Stimulated activated effector memory CD8-positive, alpha-beta T cell treated with anti-CD3 and anti-CD28 coated beads, Interleukin-12 subunit alpha, Interleukin-12 subunit beta, amount 100 ng/mL, for 72 hours (primary cell): ENCODE data around the gene CDYL.
A peak's percentile ranks its signal among the peaks of the same experiment; 100 is the strongest.

Experiments
- ATAC-seq: fragments of 150-1000 bp; cut with Tn5 transposase; 2 replicates; pipeline ENCODE4 v1.10.0; 2021
- DNase-seq, 2 donors: peaks; one replicate each; pipeline ENCODE4 v3.0.0; 2021 to 2022; ENCODE audit warnings: low spot score in 2 of 2
- H3K27ac Mint-ChIP-seq: one replicate; pipeline ENCODE4 v1.8.0; 2022; ENCODE audit warnings: mild to moderate bottlenecking, mixed read lengths
- H3K36me3 Mint-ChIP-seq: one replicate; pipeline ENCODE4 v1.8.0; 2022; ENCODE audit warnings: mild to moderate bottlenecking, mixed read lengths
- H3K4me1 Mint-ChIP-seq: one replicate; pipeline ENCODE4 v1.8.0; 2022; ENCODE audit warnings: mixed read lengths
- H3K4me3 Mint-ChIP-seq: one replicate; pipeline ENCODE4 v1.8.0; 2022; ENCODE audit warnings: mild to moderate bottlenecking, mixed read lengths
- H3K9me3 Mint-ChIP-seq: one replicate; pipeline ENCODE4 v1.8.0; 2022; ENCODE audit warnings: mixed read lengths

The CDYL gene, protein sequence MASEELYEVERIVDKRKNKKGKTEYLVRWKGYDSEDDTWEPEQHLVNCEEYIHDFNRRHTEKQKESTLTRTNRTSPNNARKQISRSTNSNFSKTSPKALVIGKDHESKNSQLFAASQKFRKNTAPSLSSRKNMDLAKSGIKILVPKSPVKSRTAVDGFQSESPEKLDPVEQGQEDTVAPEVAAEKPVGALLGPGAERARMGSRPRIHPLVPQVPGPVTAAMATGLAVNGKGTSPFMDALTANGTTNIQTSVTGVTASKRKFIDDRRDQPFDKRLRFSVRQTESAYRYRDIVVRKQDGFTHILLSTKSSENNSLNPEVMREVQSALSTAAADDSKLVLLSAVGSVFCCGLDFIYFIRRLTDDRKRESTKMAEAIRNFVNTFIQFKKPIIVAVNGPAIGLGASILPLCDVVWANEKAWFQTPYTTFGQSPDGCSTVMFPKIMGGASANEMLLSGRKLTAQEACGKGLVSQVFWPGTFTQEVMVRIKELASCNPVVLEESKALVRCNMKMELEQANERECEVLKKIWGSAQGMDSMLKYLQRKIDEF

DNA sequence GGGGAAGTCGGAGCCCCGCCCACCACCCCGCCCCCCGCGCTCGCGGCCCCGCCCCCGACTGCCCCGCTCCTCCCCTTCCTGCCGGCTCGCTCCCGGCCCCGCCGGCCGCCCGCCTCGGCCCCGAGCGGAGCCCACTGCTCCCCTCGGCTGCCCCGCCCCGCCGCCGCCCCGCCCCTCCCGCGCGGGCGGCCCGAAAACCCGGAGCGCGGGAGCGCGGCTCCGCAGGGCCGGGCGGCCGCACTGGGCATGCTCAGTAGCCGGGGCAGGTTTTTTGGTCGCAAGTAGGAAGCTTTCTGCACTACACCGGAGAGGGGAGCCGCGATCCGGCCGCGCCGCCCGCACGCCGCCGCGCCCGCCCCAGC is at the start of gene CDYL:
Gene CDYL (plus strand): TSS at position 274 of the 362 bp plus-strand sequence. CDS start 380 bp downstream, outside the sequence.
- peaks cover 44% of the 10 kb centered on the region for H3K4me1 Mint-ChIP-seq
- peak; percentile 84 for ATAC-seq
- H3K4me3 Mint-ChIP-seq, result peak within 1 kb of the TSS; percentile 95
- H3K36me3 Mint-ChIP-seq, result peaks cover 10% of the 10 kb centered on the region
- DNase-seq, result peak; percentile 89 to 91
- peaks cover 2% of the 10 kb centered on the region for H3K9me3 Mint-ChIP-seq
- peak within 1 kb of the TSS; percentile 95 for H3K27ac Mint-ChIP-seq

DNA sequence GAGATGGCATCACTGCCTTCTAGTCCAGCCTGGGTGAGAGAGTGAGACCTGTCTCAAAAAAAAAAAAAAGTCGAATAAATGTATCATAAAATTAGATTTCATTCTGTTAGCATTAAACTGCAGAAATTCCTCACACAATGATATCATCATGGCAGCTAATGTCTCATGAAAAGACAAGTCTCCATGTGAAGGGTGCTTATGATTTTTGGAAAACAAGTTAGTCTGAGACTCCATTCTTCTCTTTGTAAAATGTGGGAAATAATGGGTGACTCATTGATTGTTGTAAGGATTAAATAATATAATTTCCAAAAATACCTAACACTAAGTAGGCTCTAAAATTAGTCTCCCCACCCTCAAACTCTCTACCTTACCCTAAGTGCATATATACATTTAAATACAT is 49.6 kb upstream of the CDYL start:
- no peak overlapping the region for H3K27ac Mint-ChIP-seq
- ATAC-seq (no peak), DNase-seq (no peak)
- no peaks in the 10 kb centered on the region for H3K36me3 Mint-ChIP-seq
- H3K4me1 Mint-ChIP-seq, result peaks cover 13% of the 10 kb centered on the region
- no peak overlapping the region for H3K4me3 Mint-ChIP-seq
- H3K9me3 Mint-ChIP-seq, result no peaks in the 10 kb centered on the region

DNA sequence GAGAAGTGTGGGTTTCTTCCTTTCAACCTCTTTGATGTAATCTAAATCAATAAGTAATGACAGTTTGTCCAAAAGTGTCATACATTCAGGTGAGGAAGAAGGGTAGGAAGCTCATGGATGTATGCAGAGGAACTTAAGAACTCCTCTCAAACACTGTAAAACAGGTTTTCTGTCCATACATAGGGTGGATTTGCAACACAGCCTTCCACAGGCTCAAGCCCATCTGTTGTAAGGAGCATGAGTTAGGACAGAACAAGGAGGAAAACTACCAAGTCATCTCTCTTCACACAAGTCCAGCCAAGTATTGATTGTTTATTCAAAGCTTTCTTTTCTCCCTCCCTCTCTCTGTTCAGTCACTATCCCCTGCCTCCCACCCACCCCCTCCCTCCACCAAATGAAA is 49.0 kb upstream of the CDYL start:
- no peak overlapping the region for H3K27ac Mint-ChIP-seq
- peaks cover 13% of the 10 kb centered on the region for H3K4me1 Mint-ChIP-seq
- ATAC-seq (no peak), DNase-seq (no peak)
- no peaks in the 10 kb centered on the region for H3K36me3 Mint-ChIP-seq
- H3K4me3 Mint-ChIP-seq, result no peak overlapping the region
- no peaks in the 10 kb centered on the region for H3K9me3 Mint-ChIP-seq

DNA sequence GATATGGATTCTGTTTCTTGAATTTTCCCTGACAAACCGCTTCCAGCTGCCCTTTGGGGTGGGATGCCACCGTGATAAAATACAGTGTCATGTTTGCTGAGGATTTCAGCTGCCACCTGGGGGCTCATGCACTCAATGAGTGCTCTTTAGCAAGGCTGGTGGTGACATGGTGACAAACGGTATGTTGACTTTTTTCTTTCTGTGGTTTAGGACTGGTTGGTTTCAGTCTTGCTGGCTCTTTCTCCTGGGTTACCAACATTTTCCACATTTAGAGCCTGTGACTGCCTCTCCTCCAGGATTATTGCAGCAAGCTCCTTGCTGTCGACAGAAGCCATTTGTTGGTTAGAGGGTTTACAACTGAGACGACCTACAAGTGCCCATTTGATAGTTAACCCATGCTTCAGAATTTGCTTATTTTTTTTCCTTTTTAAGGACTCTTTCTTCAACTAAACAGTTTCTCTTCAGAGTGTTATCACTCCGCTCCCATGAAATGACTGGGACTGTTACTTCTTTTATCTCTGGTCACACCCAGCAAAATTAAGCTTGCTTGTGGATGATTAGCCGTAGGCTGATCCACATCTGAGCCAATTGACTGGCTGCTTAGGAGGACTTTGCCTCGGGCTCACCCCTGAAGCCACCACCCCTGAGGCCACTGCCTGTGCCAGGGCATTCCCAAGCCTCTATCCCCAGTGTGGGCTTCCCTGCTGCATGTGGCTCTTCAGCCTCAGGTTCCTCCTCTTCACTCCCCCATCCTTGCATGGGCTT is 48.4 kb upstream of the CDYL start:
- Mint-ChIP-seq H3K36me3 (no peaks in the 10 kb centered on the region), H3K9me3 (no peaks in the 10 kb centered on the region), H3K4me1 (peaks cover 19% of the 10 kb centered on the region), H3K4me3 (no peak overlapping the region), H3K27ac (peak overlapping the region; percentile 6)
- ATAC-seq, result peak; percentile 87
- DNase-seq, result peak in 1 of 2 donors; percentile 52

DNA sequence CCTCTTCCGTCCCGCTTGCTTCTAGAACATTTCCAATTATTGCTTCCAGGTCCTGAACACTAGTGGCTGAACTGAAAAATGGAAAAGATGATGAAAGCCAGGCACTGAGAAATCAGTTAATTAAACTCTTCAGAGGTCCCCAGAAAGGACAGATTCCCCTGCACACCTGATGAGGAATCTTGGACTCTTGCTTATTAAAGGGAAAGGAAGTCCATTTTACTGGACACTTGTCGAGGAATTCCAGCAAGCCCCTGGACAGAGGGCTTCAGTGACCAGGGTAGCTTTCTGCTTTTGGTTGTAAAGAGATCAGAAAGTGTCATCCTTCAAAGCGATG is 47.8 kb upstream of the CDYL start:
- Mint-ChIP-seq H3K27ac (peak overlapping the region; percentile 6), H3K4me1 (peaks cover 21% of the 10 kb centered on the region), H3K9me3 (no peaks in the 10 kb centered on the region), H3K4me3 (no peak overlapping the region), H3K36me3 (no peaks in the 10 kb centered on the region)
- ATAC-seq (no peak), DNase-seq (no peak)

DNA sequence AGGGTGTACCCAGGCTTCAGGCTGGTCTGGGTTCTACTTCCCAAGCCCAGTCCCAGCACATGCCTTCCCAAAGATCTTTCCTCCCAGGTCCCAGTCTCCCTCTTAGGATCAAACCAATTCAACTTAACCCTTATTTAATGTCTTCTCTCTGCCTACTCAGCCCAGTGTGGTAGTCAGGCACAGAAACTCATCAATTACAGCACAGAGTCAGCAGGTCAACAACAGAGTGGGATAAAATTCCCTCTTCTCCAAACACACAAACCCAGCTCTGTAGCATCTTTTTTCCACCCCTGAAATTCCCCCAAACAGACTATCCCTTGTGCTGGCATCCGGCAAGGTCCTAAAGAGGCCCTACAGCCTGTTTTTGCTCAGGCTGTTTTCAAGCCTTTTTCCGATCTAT is 47.3 kb upstream of the CDYL start:
- peaks cover 21% of the 10 kb centered on the region for H3K4me1 Mint-ChIP-seq
- DNase-seq (no peak), ATAC-seq (no peak)
- H3K4me3 Mint-ChIP-seq, result no peak overlapping the region
- H3K36me3 Mint-ChIP-seq, result no peaks in the 10 kb centered on the region
- H3K27ac Mint-ChIP-seq, result no peak overlapping the region
- no peaks in the 10 kb centered on the region for H3K9me3 Mint-ChIP-seq

DNA sequence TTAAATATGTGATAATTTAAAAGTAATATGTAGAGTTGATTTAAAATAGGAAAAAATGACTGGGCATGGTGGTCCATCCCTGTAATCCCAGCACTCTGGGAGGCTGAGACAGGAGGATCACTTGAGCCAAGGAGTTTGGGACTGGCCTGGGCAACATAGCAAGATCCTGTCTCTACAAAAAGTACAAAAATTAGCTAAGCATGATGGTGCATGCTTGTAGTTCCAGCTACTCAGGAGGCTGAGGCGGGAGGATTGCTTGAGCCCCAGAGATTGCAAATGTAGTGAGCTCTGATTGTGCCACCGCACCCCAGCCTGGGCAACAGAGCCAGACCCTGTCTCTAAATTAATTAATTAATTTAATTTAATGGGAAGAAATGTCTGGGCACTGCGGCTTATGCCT is 44.2 kb upstream of the CDYL start:
- no peaks in the 10 kb centered on the region for H3K36me3 Mint-ChIP-seq
- no peak overlapping the region for H3K4me3 Mint-ChIP-seq
- H3K4me1 Mint-ChIP-seq, result peaks cover 21% of the 10 kb centered on the region
- no peaks in the 10 kb centered on the region for H3K9me3 Mint-ChIP-seq
- DNase-seq (no peak), ATAC-seq (no peak)
- no peak overlapping the region for H3K27ac Mint-ChIP-seq

DNA sequence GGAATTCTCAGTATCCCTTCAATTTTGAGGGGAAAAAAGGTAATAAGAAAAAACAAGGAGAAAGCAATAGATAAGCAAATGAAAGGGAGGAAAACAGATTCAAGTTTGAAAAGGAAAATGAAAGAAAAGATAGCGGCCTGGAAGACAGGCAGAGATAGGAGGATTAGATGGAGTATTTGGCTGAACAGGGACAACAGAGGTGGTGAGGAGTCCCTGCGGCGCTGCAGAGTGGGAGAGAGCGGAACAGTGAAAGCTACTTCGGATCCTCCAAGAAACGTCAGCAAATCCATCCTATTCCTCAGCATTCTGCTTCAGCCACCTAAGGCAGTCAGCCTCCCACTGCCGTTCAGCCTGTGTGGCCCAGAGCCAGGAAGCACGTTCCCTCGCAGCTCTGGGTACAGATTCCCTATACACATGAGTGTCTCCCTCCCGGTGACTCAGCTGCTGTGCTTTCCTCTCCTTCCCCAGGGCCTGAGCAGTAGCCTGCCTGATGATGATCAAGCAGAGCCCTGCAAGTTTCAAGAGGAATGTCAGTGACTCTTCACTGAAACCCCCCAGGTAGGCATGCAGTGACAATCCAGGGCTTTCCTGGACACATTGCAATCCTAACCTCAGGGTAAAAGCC is 43.4 kb upstream of the CDYL start:
- peaks cover 16% of the 10 kb centered on the region for H3K4me1 Mint-ChIP-seq
- DNase-seq, result no peak
- no peak overlapping the region for H3K4me3 Mint-ChIP-seq
- H3K36me3 Mint-ChIP-seq, result no peaks in the 10 kb centered on the region
- ATAC-seq, result no peak
- no peaks in the 10 kb centered on the region for H3K9me3 Mint-ChIP-seq
- H3K27ac Mint-ChIP-seq, result no peak overlapping the region

DNA sequence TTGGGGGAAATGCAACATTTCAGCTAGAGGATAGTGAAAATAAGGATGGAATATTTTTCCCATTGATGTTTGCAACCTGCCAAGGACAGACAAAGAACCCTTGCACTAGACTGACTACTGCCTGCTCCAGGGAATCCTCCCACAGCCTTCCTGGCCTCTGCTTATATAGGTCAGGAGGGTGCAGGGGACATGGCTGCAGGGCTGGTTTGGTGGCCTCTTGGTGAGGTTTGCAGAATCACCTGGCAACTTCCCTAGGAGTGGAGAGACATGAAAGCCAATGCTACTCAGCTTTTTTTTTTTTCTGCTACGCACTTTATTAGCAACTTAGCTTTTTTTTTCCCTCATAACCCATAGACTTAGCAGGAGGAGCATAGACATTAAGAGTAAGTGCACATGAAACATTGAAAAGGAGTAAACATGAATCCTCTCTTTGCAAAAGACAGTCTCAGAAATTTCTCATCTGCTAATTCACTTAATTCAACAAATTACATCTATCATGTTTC is 39.8 kb upstream of the CDYL start:
- Mint-ChIP-seq H3K36me3 (no peaks in the 10 kb centered on the region), H3K27ac (no peak overlapping the region), H3K4me3 (no peak overlapping the region), H3K9me3 (no peaks in the 10 kb centered on the region), H3K4me1 (peaks cover 9% of the 10 kb centered on the region)
- DNase-seq (no peak), ATAC-seq (no peak)

DNA sequence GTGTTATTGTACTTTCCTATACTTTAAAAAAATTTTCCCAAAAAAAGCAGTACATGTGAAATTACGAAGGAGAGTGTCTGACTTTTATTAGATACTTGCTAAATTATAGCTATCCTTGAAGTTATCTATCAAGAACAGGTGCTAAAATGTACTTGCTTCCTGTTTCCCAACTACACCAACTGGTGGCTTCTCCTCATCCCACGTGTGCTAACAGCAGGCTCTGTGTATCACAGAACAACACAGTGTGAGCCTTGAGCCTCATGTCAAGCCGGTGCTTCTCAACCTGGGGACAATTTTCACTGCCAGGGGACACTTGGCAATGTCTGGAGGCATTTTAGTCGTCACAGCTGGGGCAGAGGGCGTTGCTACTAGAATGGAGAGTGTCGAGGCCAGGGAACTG is 36.2 kb upstream of the CDYL start:
- DNase-seq, result no peak
- no peak overlapping the region for H3K27ac Mint-ChIP-seq
- no peak for ATAC-seq
- H3K9me3 Mint-ChIP-seq, result no peaks in the 10 kb centered on the region
- H3K4me3 Mint-ChIP-seq, result no peak overlapping the region
- no peaks in the 10 kb centered on the region for H3K36me3 Mint-ChIP-seq
- no peaks in the 10 kb centered on the region for H3K4me1 Mint-ChIP-seq

DNA sequence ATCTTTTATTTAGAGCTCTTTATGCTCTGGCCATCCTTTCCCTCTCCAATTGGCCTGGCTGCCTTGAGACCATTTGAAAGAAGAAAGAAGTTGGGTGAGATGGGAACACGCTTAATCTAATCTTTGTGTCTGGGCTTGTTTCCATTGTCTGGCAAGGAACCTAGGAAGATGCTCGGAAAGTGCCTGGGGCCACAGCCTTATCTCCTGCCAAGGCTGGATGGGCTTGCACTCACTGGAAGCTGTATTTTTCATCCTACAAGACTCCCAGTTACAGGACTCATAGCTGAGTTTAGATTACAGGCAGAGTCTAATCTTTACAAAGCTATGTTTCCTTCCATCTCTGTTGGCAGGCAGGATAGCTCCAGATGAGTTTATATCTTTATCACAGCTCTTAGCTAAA is 33.1 kb upstream of the CDYL start:
- H3K4me3 Mint-ChIP-seq, result no peak overlapping the region
- H3K27ac Mint-ChIP-seq, result no peak overlapping the region
- no peaks in the 10 kb centered on the region for H3K4me1 Mint-ChIP-seq
- DNase-seq (no peak), ATAC-seq (no peak)
- H3K9me3 Mint-ChIP-seq, result no peaks in the 10 kb centered on the region
- no peaks in the 10 kb centered on the region for H3K36me3 Mint-ChIP-seq

DNA sequence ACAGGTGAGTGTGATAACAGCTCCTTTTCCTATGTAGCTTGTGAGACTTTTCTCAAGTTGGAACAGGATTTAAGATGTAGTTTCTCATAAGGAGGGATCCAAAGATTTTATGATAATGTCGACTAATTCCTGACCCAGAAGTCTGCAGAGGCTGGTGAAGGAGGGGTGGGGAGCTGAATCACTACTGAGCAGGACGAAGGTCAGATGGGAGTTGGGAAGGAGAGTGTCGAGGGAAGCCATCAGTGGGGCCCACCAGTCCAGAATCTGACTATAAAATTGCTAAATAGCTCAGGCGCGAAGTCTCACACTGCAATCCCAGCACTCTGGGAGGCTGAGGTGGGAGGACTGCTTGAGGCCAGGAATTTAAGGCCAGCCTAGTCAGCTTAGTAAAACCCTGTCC is 32.3 kb upstream of the CDYL start:
- ATAC-seq, result no peak
- no peak for DNase-seq
- Mint-ChIP-seq H3K4me3 (no peak overlapping the region), H3K9me3 (no peaks in the 10 kb centered on the region), H3K4me1 (no peaks in the 10 kb centered on the region), H3K36me3 (no peaks in the 10 kb centered on the region), H3K27ac (no peak overlapping the region)

DNA sequence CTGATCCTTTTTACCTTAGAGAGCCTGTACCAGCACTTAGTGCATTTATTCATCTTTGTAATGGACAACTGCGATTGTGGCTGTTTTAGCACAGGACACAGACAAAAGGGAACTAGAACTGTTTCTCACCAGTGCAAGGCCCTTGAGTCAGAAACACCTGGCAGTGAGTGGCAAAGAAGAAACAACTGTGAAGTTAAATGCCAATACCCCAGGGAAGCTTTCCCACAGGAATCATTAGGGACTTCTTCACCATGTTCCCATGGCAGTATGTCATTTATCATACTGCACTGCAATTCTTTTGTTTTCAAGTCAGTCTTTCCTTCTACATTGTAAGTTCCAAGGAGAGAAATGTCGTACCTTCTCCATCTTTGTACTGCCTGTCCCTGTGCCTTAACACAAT is 28.6 kb upstream of the CDYL start:
- no peak for DNase-seq
- Mint-ChIP-seq H3K4me1 (no peaks in the 10 kb centered on the region), H3K9me3 (no peaks in the 10 kb centered on the region), H3K36me3 (no peaks in the 10 kb centered on the region), H3K27ac (no peak overlapping the region), H3K4me3 (no peak overlapping the region)
- no peak for ATAC-seq

DNA sequence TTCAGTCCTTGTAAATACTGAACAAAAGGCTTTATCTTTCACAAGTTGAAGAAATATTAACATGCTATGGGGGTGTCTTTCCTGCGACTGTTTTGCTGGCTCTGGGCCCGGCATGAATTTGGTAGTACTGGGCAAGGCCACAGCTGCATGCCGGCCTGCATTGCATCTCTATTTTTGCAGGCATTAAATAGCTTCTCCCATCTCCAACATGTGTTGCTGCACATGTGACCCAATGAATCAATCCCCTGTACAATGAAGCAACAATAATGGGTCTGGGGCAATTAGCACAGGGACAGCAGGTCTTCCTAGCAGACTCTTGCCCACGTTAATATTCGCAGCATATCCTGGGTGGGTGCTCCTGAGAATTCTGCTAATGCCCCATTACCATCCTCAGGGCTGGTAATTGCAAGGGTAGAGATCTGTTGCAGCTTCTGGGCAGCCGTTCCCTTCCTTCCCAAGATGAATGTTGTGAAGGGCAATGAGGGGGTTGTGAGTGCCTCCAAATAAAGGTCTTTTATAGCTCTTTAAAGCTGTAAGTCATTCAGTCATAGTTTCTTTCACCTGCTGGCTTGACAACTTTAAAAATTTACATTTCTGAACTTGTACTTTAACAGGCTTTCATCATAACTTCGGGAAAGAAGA is 24.3 kb upstream of the CDYL start:
- no peak for DNase-seq
- Mint-ChIP-seq H3K9me3 (no peaks in the 10 kb centered on the region), H3K36me3 (no peaks in the 10 kb centered on the region), H3K4me3 (no peak overlapping the region), H3K4me1 (no peaks in the 10 kb centered on the region), H3K27ac (no peak overlapping the region)
- no peak for ATAC-seq

DNA sequence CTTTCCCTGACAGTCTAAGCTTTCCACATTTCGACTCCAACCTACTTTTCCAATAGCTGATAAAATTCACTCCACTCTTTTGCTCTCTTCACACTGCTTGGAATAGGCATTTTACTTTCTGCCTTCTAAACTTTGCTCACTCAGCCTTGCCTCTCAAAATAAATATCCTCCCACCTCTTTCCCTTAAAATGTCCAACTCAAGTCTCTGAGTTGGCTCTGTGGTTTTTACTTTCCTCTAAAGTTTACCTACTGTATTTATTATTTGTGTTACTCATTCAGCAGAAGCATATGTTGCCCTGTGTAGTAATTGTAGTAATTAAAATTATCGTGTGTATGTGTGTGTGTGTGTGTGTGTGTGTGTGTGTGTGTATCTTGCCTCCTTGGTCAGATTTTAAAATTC is 20.0 kb upstream of the CDYL start:
- ATAC-seq (no peak), DNase-seq (no peak)
- no peaks in the 10 kb centered on the region for H3K9me3 Mint-ChIP-seq
- H3K27ac Mint-ChIP-seq, result no peak overlapping the region
- no peaks in the 10 kb centered on the region for H3K36me3 Mint-ChIP-seq
- H3K4me1 Mint-ChIP-seq, result no peaks in the 10 kb centered on the region
- no peak overlapping the region for H3K4me3 Mint-ChIP-seq
